HCT116 (cell line): Measurements from ENCODE around the gene NEO1. TPM values are rescaled to one million over a fixed set of nuclear protein-coding genes. Genes with fewer than 3 reads are reported as not detected.

Experiments used
- ATAC-seq: fragments of 200-7000 bp; cut with Tn5 transposase; 2 replicates; pipeline ENCODE4 v1.9.1; 2020; ENCODE audit warnings: mild to moderate bottlenecking, moderate library complexity
- BruUV-seq: library from RNA; stranded (reverse); fragments of 400-500 nt; replicated peaks from 2 replicates; lab custom pipeline; 2021; lab: Mats Ljungman, UMichigan
- CTCF ChIA-PET: fragments of 300-600 bp; sonication (Branson Sonifier 250); formaldehyde crosslinking; loops from one replicate; lab custom pipeline; 2021; ENCODE audit warnings: antibody characterized with exemption; lab: Charles Lee
- POLR2A ChIA-PET: fragments of 300-600, 350-600 bp; sonication (Branson Sonifier 250); formaldehyde crosslinking; loops from one replicate; lab custom pipeline; 2021; ENCODE audit warnings: antibody characterized with exemption; lab: Charles Lee
- RAD21 ChIA-PET, 2 experiments: fragments of 300-600 bp; sonication (Branson Sonifier 250); formaldehyde crosslinking; loops; one replicate each; lab custom pipeline; 2023; ENCODE audit warnings: low total read pairs in 2 of 2; ENCODE audit not compliant: uncharacterized antibody in 2 of 2, unreplicated experiment in 2 of 2, low non-redundant PET in 1 of 2; lab: Charles Lee
- DNase-seq: peaks from one replicate; pipeline ENCODE4 v3.0.0-alpha.2; 2010; ENCODE audit warnings: low read depth, low spot score
- H2AFZ ChIP-seq: fragments of 200-600 bp; shearing (Covaris generic), sonication (generic); 2 replicates; pipeline ENCODE4 v1.6.1; 2017; ENCODE audit warnings: low read depth, mixed run types, mixed read lengths, antibody characterized with exemption, low read length; ENCODE audit not compliant: poor library complexity, severe bottlenecking
- H3K27ac ChIP-seq: 2 replicates; pipeline ENCODE4 v1.5.1; 2012; ENCODE audit warnings: low read depth, low read length
- H3K27me3 ChIP-seq: fragments of 200-600 bp; sonication (generic); 2 replicates; pipeline ENCODE4 v1.6.1; 2016; ENCODE audit warnings: mixed run types, low read length, mixed read lengths; ENCODE audit not compliant: insufficient read depth
- H3K36me3 ChIP-seq, 2 experiments: fragments of 200-500 bp in 1 of 2; fragments of 200-600 bp in 1 of 2; sonication (Bioruptor generic) in 1 of 2; sonication (generic) in 1 of 2; 2 replicates each; pipeline versions ENCODE4 v1.5.1 to v1.6.1; 2014 to 2016; ENCODE audit warnings: low read length in 2 of 2, inconsistent platforms in 1 of 2, mixed read lengths in 1 of 2, mixed run types in 1 of 2; ENCODE audit not compliant: insufficient read depth in 2 of 2, control insufficient read depth in 1 of 2
- H3K4me1 ChIP-seq, 2 experiments: fragments of 200-600 bp in 1 of 2; sonication (generic) in 1 of 2; 2 replicates each; pipeline versions ENCODE4 v1.5.1 to v1.6.1; 2012 to 2017; ENCODE audit warnings: low read length in 2 of 2, inconsistent platforms in 1 of 2, mild to moderate bottlenecking in 1 of 2, mixed read lengths in 1 of 2, mixed run types in 1 of 2, moderate library complexity in 1 of 2; ENCODE audit not compliant: insufficient read depth in 2 of 2, control insufficient read depth in 1 of 2
- H3K4me2 ChIP-seq: fragments of 200-600 bp; sonication (generic); 2 replicates; pipeline ENCODE4 v1.6.1; 2017; ENCODE audit warnings: mixed run types, low read length, mixed read lengths
- H3K4me3 ChIP-seq, 2 experiments: fragments of 200-600 bp in 1 of 2; sonication (generic) in 1 of 2; replicated peaks in 1 of 2; 2 replicates each; pipeline ENCODE4 v1.5.1; 2011 to 2016; ENCODE audit warnings: low read length in 2 of 2, control low read depth in 1 of 2, low read depth in 1 of 2, mild to moderate bottlenecking in 1 of 2, mixed read lengths in 1 of 2, mixed run types in 1 of 2
- H3K79me2 ChIP-seq: fragments of 200-600 bp; sonication (generic); 2 replicates; pipeline ENCODE4 v1.6.1; 2017; ENCODE audit warnings: mild to moderate bottlenecking, mixed run types, low read length, moderate library complexity, mixed read lengths; ENCODE audit not compliant: insufficient read depth
- H3K9ac ChIP-seq: fragments of 200-600 bp; sonication (generic); 2 replicates; pipeline ENCODE4 v1.6.1; 2016; ENCODE audit warnings: low read length, mixed read lengths
- H3K9me2 ChIP-seq: fragments of 200-600 bp; sonication (generic), shearing (Covaris generic); 2 replicates; pipeline ENCODE4 v1.6.1; 2017; ENCODE audit warnings: mixed run types, mild to moderate bottlenecking, moderate library complexity; ENCODE audit not compliant: insufficient read depth
- H3K9me3 ChIP-seq, 2 experiments: fragments of 200-500 bp in 1 of 2; fragments of 200-600 bp in 1 of 2; sonication (Bioruptor generic) in 1 of 2; sonication (generic) in 1 of 2; 2 replicates each; pipeline ENCODE4 v1.6.1; 2014 to 2017; ENCODE audit warnings: low read length in 2 of 2, mixed read lengths in 2 of 2, inconsistent platforms in 1 of 2, low read depth in 1 of 2, mild to moderate bottlenecking in 1 of 2, mixed run types in 1 of 2, moderate library complexity in 1 of 2; ENCODE audit not compliant: control insufficient read depth in 1 of 2, insufficient read depth in 1 of 2
- H4K20me1 ChIP-seq: fragments of 200-600 bp; sonication (generic), shearing (Covaris generic); 2 replicates; pipeline ENCODE4 v1.6.1; 2017; ENCODE audit warnings: mixed run types, mild to moderate bottlenecking, moderate library complexity; ENCODE audit not compliant: insufficient read depth
- ATF3 ChIP-seq: IDR thresholded peaks from 2 replicates; pipeline ENCODE4 v1.6.1; 2012
- CBX3 ChIP-seq: IDR thresholded peaks from 2 replicates; pipeline ENCODE4 v1.6.1; 2012; ENCODE audit warnings: low read depth
- EGR1 ChIP-seq: IDR thresholded peaks from 2 replicates; pipeline ENCODE4 v1.6.1; 2012; ENCODE audit warnings: low read depth
- ELF1 ChIP-seq: IDR thresholded peaks from 2 replicates; pipeline ENCODE4 v1.6.1; 2012; ENCODE audit warnings: low read depth, borderline replicate concordance
- EZH2 ChIP-seq: fragments of 200-600 bp; sonication (generic); IDR thresholded peaks from 2 replicates; pipeline ENCODE4 v1.6.1; 2017; ENCODE audit warnings: antibody characterized with exemption, mixed run types
- EZH2phosphoT487 ChIP-seq: fragments of 200-600 bp; IDR thresholded peaks from 2 replicates; pipeline ENCODE4 v1.6.1; 2018; ENCODE audit warnings: antibody characterized with exemption, borderline replicate concordance
- FOSL1 ChIP-seq: IDR thresholded peaks from 2 replicates; pipeline ENCODE4 v1.6.1; 2012; ENCODE audit warnings: low read depth
- JUND ChIP-seq: IDR thresholded peaks from 2 replicates; pipeline ENCODE4 v1.6.1; 2012
- MAX ChIP-seq: IDR thresholded peaks from 2 replicates; pipeline ENCODE4 v1.6.1; 2012
- POLR2AphosphoS5 ChIP-seq: IDR thresholded peaks from 2 replicates; pipeline ENCODE4 v1.6.1; 2011; ENCODE audit warnings: mild to moderate bottlenecking, low read depth, low read length, moderate library complexity
- SIN3A ChIP-seq: IDR thresholded peaks from 2 replicates; pipeline ENCODE4 v1.6.1; 2012; ENCODE audit warnings: low read depth
- SP1 ChIP-seq: IDR thresholded peaks from 2 replicates; pipeline ENCODE4 v1.6.1; 2012; ENCODE audit warnings: low read depth
- SRF ChIP-seq: IDR thresholded peaks from 2 replicates; pipeline ENCODE4 v1.6.1; 2012; ENCODE audit warnings: low read depth
- ZBTB33 ChIP-seq: IDR thresholded peaks from 2 replicates; pipeline ENCODE4 v1.6.1; 2011; ENCODE audit warnings: mild to moderate bottlenecking, low read length, moderate library complexity; ENCODE audit not compliant: insufficient replicate concordance; ENCODE audit errors: extremely low read depth
- ZFX ChIP-seq: fragments of 450-650 bp; IDR thresholded peaks from 2 replicates; pipeline ENCODE4 v1.6.1; 2017
- ZNF274 ChIP-seq: fragments of 200-500 bp; sonication (Bioruptor generic); IDR thresholded peaks from 2 replicates; pipeline ENCODE4 v1.6.1; 2014; ENCODE audit warnings: mild to moderate bottlenecking, low read depth, low read length, inconsistent platforms
- intact Hi-C: fragments of 100-400 bp; cut with micrococcal nuclease; formaldehyde crosslinking; loops from 2 replicates; pipeline ENCODE4 v1.10.0; 2022
- total RNA-seq: library from RNA; stranded (reverse); gene quantifications from one replicate; pipeline ENCODE4 v1.2.1, GENCODE V29; 2021; ENCODE audit not compliant: unreplicated experiment

NEO1 gene
- total RNA-seq, 1 experiment from 2014 or later: 30.0 TPM

- no peaks in the 10 kb centered on the region for H3K9me2 ChIP-seq
- ChIA-PET POLR2A (no interaction called here), RAD21 (no interaction called here), CTCF (no interaction called here)
- no peak overlapping the region for H3K27ac ChIP-seq
- H2AFZ ChIP-seq: no peak overlapping the region
- H3K4me2 ChIP-seq: no peak overlapping the region
- H3K4me1 ChIP-seq: peaks cover 3 to 9% of the 10 kb centered on the region in 2 experiments; a peak in 3 of 4 replicates
- H3K4me3 ChIP-seq: no peak overlapping the region
- no peaks in the 10 kb centered on the region for H3K79me2 ChIP-seq
- ATAC-seq (no peak; the same call in 1 of the 2 replicates), DNase-seq (no peak)
- intact Hi-C loops: no loop called here
- peaks cover 28% of the 10 kb centered on the region; the same call in 1 of the 2 replicates for H3K27me3 ChIP-seq
- no TSS peak for BruUV-seq
- H4K20me1 ChIP-seq: no peaks in the 10 kb centered on the region
- no peak overlapping the region for H3K9ac ChIP-seq
- H3K36me3 ChIP-seq: no peaks in the 10 kb centered on the region
- no peaks in the 10 kb centered on the region for H3K9me3 ChIP-seq
- TF ChIP-seq EGR1: no peak
- no peak for TF ChIP-seq ATF3
- no peak for TF ChIP-seq MAX
- TF ChIP-seq POLR2AphosphoS5: no peak
- TF ChIP-seq SP1: no peak
- TF ChIP-seq SIN3A: no peak
- TF ChIP-seq ZFX: no peak
Measured at GRCh38 chr15:73353734-73354133, 301.5 kb downstream of the NEO1 start.

GRCh38 chr15:73354241-73354640 is 302.0 kb downstream of the NEO1 start:
- Histone ChIP-seq H3K9ac (no peak overlapping the region), H3K27ac (no peak overlapping the region), H3K27me3 (peaks cover 26% of the 10 kb centered on the region; the same call in 1 of the 2 replicates), H3K4me1 (peaks cover 3 to 9% of the 10 kb centered on the region in 2 experiments; a peak in 3 of 4 replicates), H3K9me2 (no peaks in the 10 kb centered on the region), H3K79me2 (no peaks in the 10 kb centered on the region), H3K4me2 (no peak overlapping the region), H3K36me3 (no peaks in the 10 kb centered on the region), H2AFZ (no peak overlapping the region), H4K20me1 (no peaks in the 10 kb centered on the region), H3K4me3 (no peak overlapping the region), H3K9me3 (no peaks in the 10 kb centered on the region)
- RAD21 ChIA-PET: no interaction called here
- no peak for DNase-seq
- no peak for TF ChIP-seq EZH2
- no peak for TF ChIP-seq ATF3
- no peak for TF ChIP-seq ELF1
- no peak for TF ChIP-seq EZH2phosphoT487
- no peak for TF ChIP-seq SRF
- no peak for TF ChIP-seq EGR1
- TF ChIP-seq SP1: no peak
- no peak for TF ChIP-seq CBX3
- no peak for TF ChIP-seq JUND
- TF ChIP-seq ZFX: no peak
- TF ChIP-seq ZNF274: no peak
- TF ChIP-seq ZBTB33: no peak
- TF ChIP-seq POLR2AphosphoS5: no peak
- no peak for TF ChIP-seq FOSL1
- no peak for ATAC-seq
- CTCF ChIA-PET: no interaction called here
- POLR2A ChIA-PET: no interaction called here
- intact Hi-C loops: no loop called here
- no TSS peak for BruUV-seq
